ENCODE data around the gene MEGF6. TPM values are rescaled to one million over a fixed set of nuclear protein-coding genes. Genes with fewer than 3 reads are reported as not detected.
A peak's percentile ranks its signal among the peaks of the same experiment; 100 is the strongest.

Gene MEGF6
- total RNA-seq, 3 donors from 2014 or later = 0.43 to 0.98 (median 0.84) TPM

DNA sequence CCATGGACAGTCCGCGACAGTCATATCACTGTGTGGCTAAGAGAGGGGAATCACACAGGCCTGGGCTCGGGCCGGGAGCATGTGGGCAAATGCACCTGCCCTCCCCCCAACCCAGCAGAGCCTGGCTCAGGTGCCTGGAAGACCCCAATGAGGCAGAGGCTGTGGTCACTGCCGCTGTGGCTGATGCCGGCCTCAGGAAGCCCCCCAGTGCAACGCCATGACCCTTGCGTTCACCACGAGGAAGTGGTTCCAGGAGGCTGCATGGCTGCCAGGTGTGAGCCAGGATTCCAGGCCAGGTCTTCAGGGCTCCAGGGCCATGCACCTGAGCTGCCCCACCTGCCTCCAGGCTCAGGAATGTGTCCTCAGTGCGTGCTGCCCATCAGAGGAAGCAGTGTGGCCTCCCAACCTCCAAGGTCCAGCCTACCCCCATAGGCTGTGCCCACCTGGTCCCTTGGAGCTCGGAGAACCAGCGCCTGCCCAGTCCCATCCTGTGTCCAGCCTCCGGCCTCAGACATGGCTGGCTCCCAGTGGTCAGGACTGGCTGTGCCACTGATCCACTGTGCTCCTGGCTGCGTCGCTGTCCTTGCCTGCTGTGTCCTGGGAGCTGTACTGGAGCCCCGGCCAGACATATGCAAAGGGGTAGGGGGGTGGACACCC is 148.8 kb downstream of the MEGF6 start:
- ATAC-seq (no peak), DNase-seq (no peak)
- Mint-ChIP-seq H3K9me3 (no peaks in the 10 kb centered on the region), H3K36me3 (ENCODE audit: insufficient read depth) (no peaks in the 10 kb centered on the region), H3K4me3 (no peak overlapping the region), H3K4me1 (ENCODE audit: low read depth) (no peaks in the 10 kb centered on the region), H3K27me3 (ENCODE audit: low read depth) (no peaks in the 10 kb centered on the region)

DNA sequence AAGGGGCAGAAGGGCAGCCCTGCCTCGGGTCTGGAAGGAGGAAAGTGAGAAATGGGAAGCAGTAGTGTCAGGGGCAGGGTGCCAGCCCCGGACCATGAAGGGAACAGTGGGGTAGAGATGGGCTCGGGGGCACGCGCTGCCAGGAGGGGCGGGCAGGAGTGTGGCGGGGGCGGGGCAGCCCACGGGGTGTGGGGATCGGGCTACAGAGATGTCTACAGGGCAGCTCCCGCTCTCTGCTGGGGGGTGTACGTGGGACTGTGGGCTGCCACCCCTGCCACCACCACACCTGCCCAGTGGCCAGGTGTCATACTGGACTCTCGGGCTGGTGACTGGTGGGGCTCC is 149.4 kb downstream of the MEGF6 start:
- Mint-ChIP-seq H3K27me3 (ENCODE audit: low read depth) (no peaks in the 10 kb centered on the region), H3K36me3 (ENCODE audit: insufficient read depth) (no peaks in the 10 kb centered on the region), H3K4me1 (ENCODE audit: low read depth) (no peaks in the 10 kb centered on the region), H3K4me3 (no peak overlapping the region), H3K9me3 (no peaks in the 10 kb centered on the region)
- DNase-seq (no peak), ATAC-seq (no peak)

DNA sequence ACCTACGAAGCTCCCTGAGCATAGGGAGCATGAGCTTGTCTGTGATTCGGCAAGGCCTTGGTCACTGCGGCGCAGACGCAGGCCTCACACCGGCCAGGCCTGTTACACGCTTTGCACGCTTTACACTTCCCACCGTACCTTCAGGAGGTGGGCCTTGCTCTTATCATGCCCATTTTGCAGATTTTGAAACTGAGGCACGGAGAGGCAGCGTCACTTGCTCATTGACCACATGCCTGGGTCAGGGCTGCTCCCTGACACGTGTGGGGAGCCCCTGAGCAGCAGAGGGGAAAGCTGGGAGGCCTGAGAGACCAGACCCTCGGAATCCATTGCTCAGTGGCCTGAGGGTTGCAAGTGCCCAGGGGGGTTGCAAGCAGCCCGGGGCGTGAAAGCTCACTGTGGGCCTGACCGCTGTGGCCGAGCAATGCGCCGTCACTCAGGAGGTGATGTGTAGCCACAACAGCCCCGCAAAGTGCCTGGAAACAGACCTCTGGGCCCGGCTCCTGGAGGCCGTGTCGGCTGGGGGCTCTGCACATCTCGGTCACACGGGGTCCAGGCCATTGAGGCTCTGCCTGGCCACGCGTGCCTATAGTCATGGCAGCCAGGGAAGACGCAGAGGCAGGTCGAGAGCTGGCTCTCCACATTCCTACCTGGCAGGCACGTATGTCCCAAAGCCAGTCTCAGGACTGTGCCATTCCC is 149.9 kb downstream of the MEGF6 start:
- Mint-ChIP-seq H3K27me3 (ENCODE audit: low read depth) (no peaks in the 10 kb centered on the region), H3K4me1 (ENCODE audit: low read depth) (no peaks in the 10 kb centered on the region), H3K4me3 (no peak overlapping the region), H3K36me3 (ENCODE audit: insufficient read depth) (no peaks in the 10 kb centered on the region), H3K9me3 (no peaks in the 10 kb centered on the region)
- DNase-seq (no peak), ATAC-seq (no peak)

DNA sequence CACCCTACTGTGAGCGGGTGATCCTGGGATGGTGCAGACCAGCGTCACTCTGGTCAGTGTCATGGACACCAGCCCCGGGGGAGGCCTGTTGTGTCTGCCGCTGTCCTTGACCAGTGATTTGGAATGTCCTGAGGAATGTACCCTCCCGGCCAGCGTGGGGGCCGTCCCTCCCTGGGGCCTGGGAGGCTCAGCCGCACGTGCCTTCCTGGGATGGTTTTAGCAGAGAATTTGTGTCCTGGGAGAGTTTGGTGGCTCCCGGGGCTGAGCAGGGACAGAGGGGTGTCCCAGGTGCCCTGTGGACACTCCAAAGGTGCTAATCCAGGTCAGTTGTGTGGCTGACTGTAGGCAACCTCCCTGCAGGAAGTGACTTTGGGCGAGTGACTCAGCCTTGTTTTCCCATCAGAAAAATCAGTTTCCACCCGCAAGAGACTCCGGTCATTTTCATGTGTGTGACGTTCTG is 150.6 kb downstream of the MEGF6 start:
- no peaks in the 10 kb centered on the region for H3K4me1 Mint-ChIP-seq (ENCODE audit: low read depth)
- DNase-seq (no peak), ATAC-seq (no peak)
- no peaks in the 10 kb centered on the region for H3K27me3 Mint-ChIP-seq (ENCODE audit: low read depth)
- H3K36me3 Mint-ChIP-seq (ENCODE audit: insufficient read depth) = no peaks in the 10 kb centered on the region
- H3K4me3 Mint-ChIP-seq = no peak overlapping the region
- H3K9me3 Mint-ChIP-seq = no peaks in the 10 kb centered on the region

DNA sequence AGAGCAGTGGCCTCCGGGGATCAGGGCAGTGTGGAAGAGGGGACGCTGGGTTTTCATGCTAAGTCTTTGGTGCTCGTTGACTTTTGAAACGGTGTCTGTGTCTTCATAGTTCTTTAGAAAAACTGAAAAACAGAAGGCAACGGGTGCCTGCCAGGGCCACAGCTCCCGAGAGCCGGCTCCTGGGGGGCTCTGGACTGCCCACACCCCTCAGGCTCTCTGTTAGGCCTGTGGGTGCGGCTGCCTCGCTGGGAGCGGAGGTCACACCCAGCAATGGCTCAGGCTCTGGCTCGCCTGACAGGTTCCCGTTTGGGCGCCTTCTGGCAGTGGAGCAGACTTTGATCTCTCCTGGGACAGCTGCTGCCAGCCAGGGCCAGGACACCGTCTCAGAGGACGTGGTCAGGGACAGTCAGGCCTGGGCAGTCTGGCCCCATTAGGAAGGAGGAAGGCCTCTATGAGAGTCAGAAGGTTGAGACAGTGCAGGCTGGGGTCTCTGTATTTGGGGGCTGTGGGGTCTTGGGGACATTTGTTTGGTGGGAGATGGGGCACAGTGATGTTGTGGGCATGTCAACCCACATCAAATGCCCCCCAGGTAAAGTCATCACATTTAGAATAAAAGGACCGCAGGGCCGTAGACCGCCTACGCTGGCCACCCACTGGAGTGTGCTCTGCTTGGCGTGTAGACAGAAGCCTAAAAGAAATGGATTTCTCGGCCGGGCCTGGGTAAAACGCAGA is 151.2 kb downstream of the MEGF6 start:
- no peak overlapping the region for H3K4me3 Mint-ChIP-seq
- DNase-seq (no peak), ATAC-seq (no peak)
- no peaks in the 10 kb centered on the region for H3K36me3 Mint-ChIP-seq (ENCODE audit: insufficient read depth)
- no peaks in the 10 kb centered on the region for H3K9me3 Mint-ChIP-seq
- peaks cover 2% of the 10 kb centered on the region for H3K27me3 Mint-ChIP-seq (ENCODE audit: low read depth)
- H3K4me1 Mint-ChIP-seq (ENCODE audit: low read depth) = no peaks in the 10 kb centered on the region

DNA sequence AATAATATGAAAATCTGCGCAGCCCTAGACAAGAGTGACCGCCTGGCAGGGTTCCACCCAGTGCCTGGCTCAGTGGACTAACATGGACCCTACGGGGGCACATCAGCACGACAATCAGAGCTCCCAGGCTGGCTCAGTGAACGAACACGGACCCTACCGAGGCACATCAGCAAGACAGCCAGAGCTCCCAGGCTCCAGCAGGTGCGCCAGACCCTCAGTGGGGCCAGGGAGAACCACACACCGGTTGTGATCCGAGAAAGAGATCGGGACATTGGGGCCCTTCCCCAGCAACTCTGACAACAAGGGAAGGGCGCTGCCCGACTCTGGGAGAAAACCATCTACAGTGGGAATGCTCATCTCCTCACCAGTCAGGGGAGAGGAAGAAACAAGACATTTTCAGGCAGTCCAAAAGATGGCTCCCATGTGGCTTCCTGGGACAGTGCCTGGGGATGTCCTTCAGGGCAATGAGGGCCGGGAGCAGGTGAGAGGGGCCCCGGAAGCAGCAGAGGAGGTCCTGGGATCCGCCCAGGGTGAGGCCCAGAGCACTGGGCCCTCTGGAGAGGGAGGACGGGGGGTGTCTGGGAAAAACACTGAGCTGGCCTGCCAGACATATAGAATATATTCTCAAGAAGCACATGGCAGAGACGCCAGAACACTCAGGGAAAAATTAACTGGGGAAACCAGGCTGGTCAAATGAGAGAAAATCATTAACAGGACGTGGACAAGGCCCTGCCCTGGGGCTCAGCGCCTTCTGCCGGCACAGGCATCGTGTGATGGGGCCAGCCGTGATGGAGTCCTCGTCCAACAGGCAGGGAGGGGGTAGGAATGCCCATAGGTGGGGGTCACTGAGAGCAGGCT is 152.0 kb downstream of the MEGF6 start:
- Mint-ChIP-seq H3K36me3 (ENCODE audit: insufficient read depth) (no peaks in the 10 kb centered on the region), H3K27me3 (ENCODE audit: low read depth) (peaks cover 2% of the 10 kb centered on the region), H3K9me3 (no peaks in the 10 kb centered on the region), H3K4me3 (no peak overlapping the region), H3K4me1 (ENCODE audit: low read depth) (no peaks in the 10 kb centered on the region)
- no peak for DNase-seq
- ATAC-seq = no peak

DNA sequence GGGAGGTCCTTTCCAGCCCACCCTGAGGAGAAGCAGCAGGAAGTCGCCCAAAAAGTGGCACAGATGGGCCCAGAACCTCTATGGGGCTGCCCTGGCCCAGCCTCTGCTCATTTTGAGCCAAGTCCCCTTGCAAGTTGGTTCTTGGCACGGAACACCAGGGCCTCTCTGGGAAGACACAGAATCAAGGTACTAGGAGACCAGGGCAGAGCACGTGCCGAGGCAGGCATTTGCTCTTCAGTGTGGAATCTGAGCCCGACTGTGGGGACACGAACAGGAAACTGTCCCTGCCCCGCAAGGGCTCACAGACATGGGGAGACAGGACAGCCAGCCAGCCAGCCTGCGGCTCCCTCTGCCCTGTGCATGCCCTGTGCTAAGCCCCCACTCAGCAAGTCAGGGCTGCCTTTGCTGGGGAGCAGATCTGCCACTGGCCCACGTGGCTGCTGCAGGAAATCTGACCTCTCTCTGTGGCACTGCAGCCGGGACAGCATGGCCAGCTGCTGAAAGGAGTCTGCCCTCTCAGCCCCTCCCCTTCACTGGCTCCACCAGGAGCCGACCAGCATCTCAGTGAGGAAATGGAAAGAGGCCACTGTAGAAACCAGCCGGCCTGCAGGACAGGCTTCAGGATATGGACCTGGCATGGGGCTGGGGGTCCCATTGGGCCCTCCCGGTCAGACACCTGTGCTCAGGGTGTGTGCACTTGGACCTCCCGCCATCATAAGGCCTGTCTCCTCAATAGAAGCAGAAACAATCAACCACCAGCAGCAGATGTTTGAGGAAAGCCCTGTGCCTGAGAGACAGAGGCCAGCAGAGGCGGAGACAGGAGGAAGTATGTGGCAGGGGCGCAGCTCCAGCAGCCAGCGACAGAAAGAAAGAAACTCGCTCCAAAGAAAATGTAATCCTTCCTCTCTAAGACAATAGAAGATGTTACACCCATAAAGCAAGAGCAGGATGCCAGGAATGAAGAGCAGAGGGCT is 153.1 kb downstream of the MEGF6 start:
- H3K4me1 Mint-ChIP-seq (ENCODE audit: low read depth) = peaks cover 3% of the 10 kb centered on the region
- H3K4me3 Mint-ChIP-seq = no peak overlapping the region

DNA sequence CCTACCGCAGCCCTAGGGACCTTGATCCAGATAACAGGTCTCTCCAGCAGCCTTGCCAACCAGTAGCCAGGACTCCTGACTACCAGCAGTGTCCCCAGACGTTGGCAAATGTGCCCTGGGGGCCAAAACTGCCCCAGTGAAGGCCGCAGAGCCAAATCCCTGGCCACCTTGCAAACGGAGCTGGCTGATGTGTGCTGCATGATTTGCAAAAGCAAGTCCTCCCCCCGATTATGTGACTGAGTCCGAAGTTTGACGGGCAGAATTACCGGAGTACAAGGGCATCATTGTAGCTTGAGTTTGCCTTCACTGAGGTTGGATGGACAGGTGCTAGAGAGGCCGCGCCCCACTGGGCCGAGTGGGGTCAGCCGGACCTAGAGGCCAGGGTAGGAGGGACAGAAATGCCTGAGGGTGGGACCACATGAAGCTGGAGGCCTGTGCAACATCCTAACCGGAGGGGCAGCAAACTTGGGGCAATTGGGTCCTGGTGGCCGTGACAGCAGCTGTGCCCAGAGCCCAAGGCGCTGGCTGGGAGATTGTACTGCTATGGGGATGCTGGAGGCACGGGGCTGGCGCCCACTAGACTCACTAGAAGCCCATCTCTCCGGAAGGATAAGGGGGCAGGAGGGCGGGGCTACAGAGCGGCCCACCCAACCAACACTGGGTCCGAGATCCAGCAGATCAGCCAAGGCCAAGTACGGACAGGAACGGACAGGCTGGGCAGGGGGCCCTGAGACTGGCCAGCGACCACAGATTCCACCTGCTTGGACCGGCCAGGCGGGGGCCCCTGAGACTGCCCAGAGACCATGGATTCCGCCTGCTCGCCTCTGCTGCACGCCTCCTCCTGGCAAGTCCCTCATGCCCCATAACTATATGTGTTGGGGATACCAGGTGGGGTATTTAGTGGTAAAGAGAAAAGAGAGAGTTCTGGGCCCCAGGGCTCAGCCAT is 154.1 kb downstream of the MEGF6 start:
- no peaks in the 10 kb centered on the region for H3K36me3 Mint-ChIP-seq (ENCODE audit: insufficient read depth)

More for the DNA sequence above, 153.1 kb downstream of the MEGF6 start:
- no peak for DNase-seq
- no peaks in the 10 kb centered on the region for H3K36me3 Mint-ChIP-seq (ENCODE audit: insufficient read depth)
- no peaks in the 10 kb centered on the region for H3K9me3 Mint-ChIP-seq
- H3K27me3 Mint-ChIP-seq (ENCODE audit: low read depth) = peaks cover 3% of the 10 kb centered on the region
- no peak for ATAC-seq

DNA sequence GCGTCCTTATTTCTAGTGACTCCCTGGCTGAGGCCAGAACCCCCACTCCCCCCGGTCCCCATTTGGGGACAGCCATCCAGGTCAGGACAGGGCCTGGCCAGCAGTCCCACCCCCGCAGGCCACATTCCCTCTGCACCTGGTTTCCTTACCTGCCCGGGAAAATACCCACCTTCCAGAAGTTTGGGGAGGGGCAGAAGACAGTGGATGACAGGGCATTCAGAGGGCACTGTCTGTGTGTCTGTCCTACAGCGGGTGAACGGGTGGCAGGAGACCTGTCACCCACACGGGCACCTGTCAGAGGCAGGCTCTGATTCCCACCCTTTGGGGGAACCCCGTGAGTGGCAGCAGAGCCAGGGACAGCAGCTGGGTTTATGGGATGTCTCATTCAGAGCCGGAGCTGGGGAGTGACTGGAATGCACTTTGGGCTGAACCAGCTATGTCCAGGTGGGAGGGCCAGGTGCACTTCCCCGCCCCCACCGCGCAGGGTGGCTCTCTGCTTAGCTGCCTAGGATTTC is 154.8 kb downstream of the MEGF6 start:
- Mint-ChIP-seq H3K9me3 (no peaks in the 10 kb centered on the region), H3K4me1 (ENCODE audit: low read depth) (peaks cover 4% of the 10 kb centered on the region), H3K27me3 (ENCODE audit: low read depth) (peaks cover 6% of the 10 kb centered on the region), H3K4me3 (no peak overlapping the region), H3K36me3 (ENCODE audit: insufficient read depth) (no peaks in the 10 kb centered on the region)
- ATAC-seq (no peak), DNase-seq (no peak)

More for the DNA sequence above, 154.1 kb downstream of the MEGF6 start:
- Mint-ChIP-seq H3K9me3 (no peaks in the 10 kb centered on the region), H3K4me3 (no peak overlapping the region), H3K4me1 (ENCODE audit: low read depth) (peaks cover 4% of the 10 kb centered on the region), H3K27me3 (ENCODE audit: low read depth) (peaks cover 5% of the 10 kb centered on the region)
- no peak for ATAC-seq
- no peak for DNase-seq

DNA sequence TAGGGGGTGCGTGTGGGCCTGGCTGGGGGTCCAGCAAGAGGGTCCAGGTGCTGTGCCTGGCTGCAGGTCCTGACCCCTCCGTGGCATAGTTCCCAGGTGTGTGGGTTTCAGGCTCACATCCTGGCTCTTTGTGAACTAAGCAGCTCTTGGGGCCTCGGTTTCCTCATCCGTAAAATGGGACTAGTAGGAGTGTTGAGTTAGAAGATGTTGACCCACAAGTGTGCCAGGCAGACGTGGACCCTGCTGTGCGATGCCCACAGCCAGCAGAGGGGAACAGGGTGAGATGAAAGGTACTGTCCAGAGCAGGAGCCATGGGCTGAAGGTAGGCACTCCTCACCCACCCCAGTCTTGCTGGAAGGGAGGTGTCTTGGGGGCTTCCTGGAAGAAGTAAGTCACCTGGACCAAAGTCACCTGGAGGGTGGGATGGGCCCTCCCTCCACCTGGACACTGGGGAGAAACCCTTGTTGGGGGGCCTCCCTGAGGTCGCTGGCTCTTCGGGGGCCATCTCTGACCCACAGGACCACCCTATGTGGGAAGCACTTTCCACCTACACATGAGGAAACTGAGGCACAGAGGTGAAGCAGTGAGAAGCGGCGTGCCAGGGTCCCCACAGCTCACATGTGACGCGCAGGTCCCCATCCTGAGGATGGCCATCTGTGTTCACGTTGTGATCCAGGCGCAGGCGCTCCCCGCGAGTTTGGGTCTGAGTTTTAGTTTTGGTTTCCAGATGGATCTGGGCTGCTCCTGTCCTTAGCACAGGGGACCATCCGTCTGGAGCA is 155.4 kb downstream of the MEGF6 start:
- DNase-seq (no peak), ATAC-seq (no peak)
- Mint-ChIP-seq H3K4me3 (peak overlapping the region; percentile 62), H3K4me1 (ENCODE audit: low read depth) (peaks cover 4% of the 10 kb centered on the region), H3K27me3 (ENCODE audit: low read depth) (peaks cover 11% of the 10 kb centered on the region), H3K9me3 (no peaks in the 10 kb centered on the region), H3K36me3 (ENCODE audit: insufficient read depth) (no peaks in the 10 kb centered on the region)

DNA sequence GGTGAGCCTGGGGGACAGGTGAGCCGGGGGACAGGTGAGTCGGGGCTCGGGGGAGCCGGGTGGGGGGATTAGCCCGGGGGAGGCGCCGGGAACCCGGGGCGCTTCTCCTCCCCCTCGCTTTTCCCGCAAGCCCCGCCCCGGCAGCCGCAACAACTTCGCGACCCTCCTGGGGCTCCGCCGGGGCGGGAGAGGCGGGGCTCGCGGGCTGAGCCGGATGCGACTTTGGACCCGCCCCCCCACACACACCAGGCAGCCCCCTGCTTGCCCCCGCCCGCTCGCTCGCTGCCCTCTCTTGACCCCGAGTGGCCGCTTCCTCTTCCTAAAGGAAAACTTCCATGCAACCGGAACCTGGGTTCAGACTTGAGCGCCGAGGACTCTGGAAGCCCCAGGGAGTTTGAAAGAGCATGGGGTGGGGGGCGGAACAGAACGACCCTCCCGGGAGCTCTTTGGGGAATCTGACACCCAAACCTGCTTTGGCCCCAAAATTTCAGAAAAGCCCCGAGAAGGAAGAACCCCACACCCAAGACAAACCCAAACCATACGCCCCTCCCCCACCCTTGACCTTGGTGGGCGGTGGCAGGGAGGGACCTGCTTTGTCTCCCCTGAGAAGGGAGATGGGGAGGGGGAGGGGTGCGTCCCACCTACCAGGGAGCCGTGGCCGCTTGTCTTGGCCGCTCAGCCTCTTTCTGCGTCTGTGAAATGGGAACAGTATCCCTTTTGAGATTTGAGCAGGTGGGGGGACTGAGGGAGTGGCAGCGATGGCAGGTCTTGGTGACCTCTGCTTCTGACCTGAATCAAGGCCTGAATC is 156.3 kb downstream of the MEGF6 start:
- no peak for ATAC-seq
- Mint-ChIP-seq H3K36me3 (ENCODE audit: insufficient read depth) (no peaks in the 10 kb centered on the region), H3K4me1 (ENCODE audit: low read depth) (peaks cover 4% of the 10 kb centered on the region), H3K9me3 (no peaks in the 10 kb centered on the region), H3K4me3 (peak overlapping the region; percentile 62), H3K27me3 (ENCODE audit: low read depth) (peaks cover 13% of the 10 kb centered on the region)
- DNase-seq = no peak
